Epithelial cell of prostate (primary cell): Measurements from ENCODE around the gene ABHD12B.

Experiments
- DNase-seq: peaks from one replicate; pipeline ENCODE4 v3.0.0-alpha.2; 2011; ENCODE audit warnings: low read depth, low spot score
- H3K27ac ChIP-seq: fragments of 450-650 bp; 2 replicates; pipeline ENCODE4 v1.5.1; 2017; ENCODE audit warnings: mild to moderate bottlenecking

The ABHD12B gene

GRCh38 chr14:50837850-50838470 lies 33.9 kb upstream of the ABHD12B start:
- H3K27ac ChIP-seq, result no peak overlapping the region
- DNase-seq, result no peak

- H3K27ac ChIP-seq, result no peak overlapping the region
- DNase-seq, result no peak
Observed at GRCh38 chr14:50839048-50839447, 32.8 kb upstream of the ABHD12B start.

- DNase-seq, result no peak
- H3K27ac ChIP-seq, result no peak overlapping the region
Observed at GRCh38 chr14:50839691-50840090, 32.2 kb upstream of the ABHD12B start.

- no peak overlapping the region for H3K27ac ChIP-seq
Observed at GRCh38 chr14:50844391-50844790, 27.5 kb upstream of the ABHD12B start.

GRCh38 chr14:50845166-50845565 lies 26.7 kb upstream of the ABHD12B start:
- no peak overlapping the region for H3K27ac ChIP-seq
- no peak for DNase-seq

More at GRCh38 chr14:50844391-50844790, 27.5 kb upstream of the ABHD12B start:
- no peak for DNase-seq

GRCh38 chr14:50846226-50846880 lies 25.5 kb upstream of the ABHD12B start:
- no peak overlapping the region for H3K27ac ChIP-seq
- DNase-seq, result no peak

- no peak for DNase-seq
- no peak overlapping the region for H3K27ac ChIP-seq
Observed at GRCh38 chr14:50853891-50854290, 18.0 kb upstream of the ABHD12B start.

- H3K27ac ChIP-seq, result no peak overlapping the region
- no peak for DNase-seq
Observed at GRCh38 chr14:50854521-50854920, 17.3 kb upstream of the ABHD12B start.

- no peak overlapping the region for H3K27ac ChIP-seq
- no peak for DNase-seq
Observed at GRCh38 chr14:50855558-50855957, 16.3 kb upstream of the ABHD12B start.

- H3K27ac ChIP-seq, result no peak overlapping the region
- DNase-seq, result no peak
Observed at GRCh38 chr14:50856660-50857059, 15.2 kb upstream of the ABHD12B start.

GRCh38 chr14:50859296-50859624 lies 12.6 kb upstream of the ABHD12B start:
- DNase-seq, result no peak
- H3K27ac ChIP-seq, result no peak overlapping the region

- H3K27ac ChIP-seq, result no peak overlapping the region
- DNase-seq, result no peak
Observed at GRCh38 chr14:50860478-50861086, 11.3 kb upstream of the ABHD12B start.

- H3K27ac ChIP-seq, result no peak overlapping the region
- no peak for DNase-seq
Observed at GRCh38 chr14:50862036-50862570, 9.8 kb upstream of the ABHD12B start.

GRCh38 chr14:50864237-50864636 lies 7.6 kb upstream of the ABHD12B start:
- no peak overlapping the region for H3K27ac ChIP-seq
- no peak for DNase-seq

GRCh38 chr14:50864946-50865345 lies 6.9 kb upstream of the ABHD12B start:
- no peak overlapping the region for H3K27ac ChIP-seq
- no peak for DNase-seq

GRCh38 chr14:50865391-50866076 lies 6.3 kb upstream of the ABHD12B start:
- DNase-seq, result no peak
- no peak overlapping the region for H3K27ac ChIP-seq

GRCh38 chr14:50871228-50871627 lies 625 bp upstream of the ABHD12B start:
- H3K27ac ChIP-seq, result no peak overlapping the region
- no peak for DNase-seq

- no peak overlapping the region for H3K27ac ChIP-seq
- no peak for DNase-seq
Observed at GRCh38 chr14:50874757-50875156, 2.9 kb downstream of the ABHD12B start.

GRCh38 chr14:50875359-50876070 lies 3.7 kb downstream of the ABHD12B start:
- no peak overlapping the region for H3K27ac ChIP-seq
- DNase-seq, result no peak
